DND-41 (cell line): Measurements from ENCODE around the gene FNDC8.

Source experiments
- CTCF ChIP-seq: IDR thresholded peaks from 2 replicates; pipeline ENCODE4 v1.5.1; 2012; ENCODE audit warnings: borderline replicate concordance, low read length, moderate library complexity, mild to moderate bottlenecking; ENCODE audit not compliant: poor library complexity, severe bottlenecking; ENCODE audit errors: extremely low read depth
- EZH2 ChIP-seq: IDR thresholded peaks from 3 replicates; pipeline ENCODE4 v1.6.1; 2012; ENCODE audit warnings: borderline replicate concordance, low read depth, mild to moderate bottlenecking, moderate library complexity, low read length, inconsistent platforms; ENCODE audit not compliant: severe bottlenecking

GRCh38 chr17:35162755-35163154, 41.3 kb downstream of the FNDC8 start:
- TF ChIP-seq CTCF, result no peak
- TF ChIP-seq EZH2, result no peak
